Activated CD4-positive, alpha-beta T cell treated with anti-CD3 and anti-CD28 coated beads, Interleukin-10, Interleukin-2, amounts not matched to agents 100 ng/mL and 50 ng/mL, durations not matched to agents 16 hours and 8 hours (primary cell): Measurements from ENCODE around the gene WAS.
"Not testable (repeated sequence)": the region's sequence is repeated elsewhere in the genome, so short reads cannot be mapped to it uniquely, and the experiment has no call there.

Source experiments
- DNase-seq: peaks from one replicate; pipeline ENCODE4 v3.0.0-alpha.2; 2020

Gene WAS

GRCh38 chrX:48688531-48689150, 5.0 kb downstream of the WAS start:
- DNase-seq: no peak

DNA sequence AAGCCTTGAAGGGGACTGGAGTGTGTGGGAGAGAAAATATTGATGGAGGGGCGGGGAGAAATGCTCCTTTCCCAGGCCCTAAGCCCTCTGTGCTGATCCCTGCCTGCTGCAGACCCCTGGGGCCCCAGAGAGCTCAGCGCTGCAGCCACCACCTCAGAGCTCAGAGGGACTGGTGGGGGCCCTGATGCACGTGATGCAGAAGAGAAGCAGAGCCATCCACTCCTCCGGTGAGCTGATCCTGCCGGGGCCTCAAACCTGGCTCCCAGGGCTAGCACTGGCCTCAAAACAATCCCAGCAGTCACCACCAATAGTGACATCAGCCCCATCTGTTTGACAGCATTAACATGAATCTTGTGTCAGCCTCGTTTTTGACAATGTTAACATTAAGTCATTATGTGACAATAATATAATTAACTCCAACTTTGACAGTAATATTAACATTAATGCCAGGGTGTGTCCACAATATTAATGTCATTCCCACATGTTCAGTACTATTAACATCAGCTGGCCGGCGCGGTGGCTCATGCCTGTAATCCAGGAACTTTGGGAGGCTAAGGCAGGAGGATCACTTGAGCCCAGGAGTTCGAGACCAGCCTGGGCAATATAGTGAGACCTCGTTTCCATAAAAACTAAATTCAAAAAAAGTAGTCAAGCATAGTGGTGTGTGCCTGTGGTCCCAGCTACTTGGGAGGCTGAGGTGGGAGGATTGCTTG, 5.8 kb downstream of the WAS start:
- DNase-seq: no peak

DNA sequence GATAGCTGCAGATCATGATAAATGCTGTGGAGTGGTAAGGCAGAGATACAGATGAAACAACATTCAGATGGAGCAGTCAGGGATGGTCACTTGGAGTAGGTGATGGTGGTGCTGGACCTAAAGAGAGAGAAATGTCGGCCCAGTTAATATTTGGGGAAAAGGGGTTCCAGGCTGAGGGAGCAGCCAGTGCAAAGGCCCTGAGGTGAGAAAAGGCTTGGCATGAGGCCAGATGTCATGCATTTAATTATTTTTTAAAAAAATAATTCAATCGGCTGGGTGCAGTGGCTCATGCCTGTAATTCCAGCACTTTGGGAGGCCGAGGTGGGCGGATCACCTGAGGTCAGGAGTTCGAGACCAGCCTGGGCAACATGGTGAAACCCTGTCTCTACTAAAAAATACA, 8.1 kb downstream of the WAS start:
- DNase-seq: not testable (repeated sequence)

DNA sequence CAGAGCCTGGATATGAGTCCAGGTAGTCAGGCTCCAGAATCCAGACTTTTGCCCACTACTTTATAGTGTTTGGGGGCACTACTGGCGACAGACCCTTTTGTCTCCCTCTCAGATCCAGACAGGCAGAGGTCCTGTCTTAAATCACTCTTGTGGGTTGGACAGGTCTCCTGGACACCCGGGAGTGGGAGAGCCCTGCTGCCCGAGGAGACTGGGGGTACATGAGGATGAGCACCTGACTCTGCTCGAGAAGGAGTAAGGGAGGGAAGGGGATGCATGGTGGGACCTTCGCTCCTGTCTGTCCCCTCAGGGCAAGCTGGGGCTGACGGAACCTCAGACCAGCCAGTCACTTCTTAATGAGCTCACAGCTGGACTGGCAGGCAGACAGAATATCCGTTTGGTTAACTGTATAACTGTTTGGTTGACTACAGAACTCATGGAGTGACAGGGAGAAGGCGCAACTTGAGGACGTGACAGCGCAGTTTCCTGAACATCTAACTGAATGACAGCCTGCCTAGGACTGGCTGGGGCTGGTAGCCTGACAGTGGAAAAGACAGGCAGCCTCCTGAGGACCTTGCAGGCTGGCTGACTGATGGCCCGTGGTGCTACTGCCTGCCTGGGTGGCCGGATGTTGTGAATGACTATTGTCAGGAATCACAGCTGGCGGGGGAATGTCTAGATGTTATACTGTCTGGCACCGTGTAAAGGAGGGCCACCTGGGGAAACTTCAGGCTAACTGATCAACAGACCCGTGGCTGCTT, 11.4 kb downstream of the WAS start:
- no peak for DNase-seq

DNA sequence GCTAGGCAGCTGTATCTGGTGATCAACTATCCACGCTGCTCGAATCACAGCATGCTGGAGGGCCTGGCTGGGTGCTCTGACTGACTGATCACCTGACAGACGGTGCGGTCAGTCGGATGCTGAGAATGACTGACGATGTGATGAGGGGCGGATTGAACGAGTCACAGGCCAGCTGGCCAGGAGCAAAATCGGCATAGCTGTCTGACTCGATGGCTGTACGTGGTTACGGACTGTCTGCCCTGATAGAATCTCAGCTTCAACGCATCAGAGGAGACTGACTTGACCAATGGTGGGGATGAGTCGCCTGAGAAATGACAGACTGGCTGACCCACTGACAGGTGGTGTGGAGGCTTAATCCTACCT, 11.9 kb downstream of the WAS start:
- no peak for DNase-seq

- DNase-seq: no peak
Measured at GRCh38 chrX:48695925-48696300, 12.3 kb downstream of the WAS start.

- peak; percentile 91 for DNase-seq
Measured at GRCh38 chrX:48696301-48696908, 12.8 kb downstream of the WAS start, which contains the start of gene SUV39H1. TSS of gene SUV39H1 (plus strand) at chrX:48696734. CDS start at chrX:48696785, 51 bp downstream.

DNA sequence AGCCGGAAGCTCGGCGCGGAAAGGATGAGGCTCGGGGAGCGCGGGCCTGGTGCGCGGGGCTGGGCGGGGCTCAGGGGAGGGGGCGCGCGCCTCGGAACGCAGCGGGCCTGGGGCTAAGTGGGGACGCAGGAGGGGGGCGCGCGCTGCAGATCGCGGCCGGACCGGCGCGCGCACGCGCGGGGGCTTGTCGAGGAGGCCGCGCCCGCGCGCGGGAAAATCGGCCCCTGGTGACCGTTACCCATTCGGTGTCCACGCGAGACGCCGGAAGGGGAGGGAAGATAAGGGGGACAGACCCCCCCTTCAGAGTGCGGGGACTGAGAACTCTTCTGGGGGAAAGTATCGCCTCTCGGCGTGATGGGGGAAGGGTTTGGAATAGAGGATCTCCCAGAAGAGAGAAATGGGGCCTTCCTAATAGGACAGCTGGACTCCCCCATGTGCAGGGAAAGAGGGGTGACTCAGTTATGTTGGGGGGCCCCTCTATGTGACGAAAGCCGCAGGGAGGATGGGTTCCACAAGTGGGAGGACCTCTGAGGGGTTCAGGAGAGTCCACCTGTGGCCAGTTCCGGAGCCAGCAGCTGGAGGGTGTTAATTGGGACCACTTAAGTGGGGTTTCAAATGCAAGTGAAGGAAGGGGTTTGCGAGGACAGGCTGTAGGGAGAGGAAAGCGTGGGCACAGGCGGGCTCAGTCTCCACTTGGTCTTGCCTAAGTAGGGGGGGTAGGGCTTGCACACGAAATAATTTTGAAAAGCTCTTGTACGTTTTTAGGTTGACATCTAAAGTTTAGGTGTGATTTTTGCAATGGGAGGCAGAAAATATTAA, 13.5 kb downstream of the WAS start:
- DNase-seq: peak; percentile 73

- DNase-seq: no peak
Measured at GRCh38 chrX:48698306-48698705, 14.7 kb downstream of the WAS start.

GRCh38 chrX:48700246-48700645, 16.6 kb downstream of the WAS start:
- DNase-seq: no peak

DNA sequence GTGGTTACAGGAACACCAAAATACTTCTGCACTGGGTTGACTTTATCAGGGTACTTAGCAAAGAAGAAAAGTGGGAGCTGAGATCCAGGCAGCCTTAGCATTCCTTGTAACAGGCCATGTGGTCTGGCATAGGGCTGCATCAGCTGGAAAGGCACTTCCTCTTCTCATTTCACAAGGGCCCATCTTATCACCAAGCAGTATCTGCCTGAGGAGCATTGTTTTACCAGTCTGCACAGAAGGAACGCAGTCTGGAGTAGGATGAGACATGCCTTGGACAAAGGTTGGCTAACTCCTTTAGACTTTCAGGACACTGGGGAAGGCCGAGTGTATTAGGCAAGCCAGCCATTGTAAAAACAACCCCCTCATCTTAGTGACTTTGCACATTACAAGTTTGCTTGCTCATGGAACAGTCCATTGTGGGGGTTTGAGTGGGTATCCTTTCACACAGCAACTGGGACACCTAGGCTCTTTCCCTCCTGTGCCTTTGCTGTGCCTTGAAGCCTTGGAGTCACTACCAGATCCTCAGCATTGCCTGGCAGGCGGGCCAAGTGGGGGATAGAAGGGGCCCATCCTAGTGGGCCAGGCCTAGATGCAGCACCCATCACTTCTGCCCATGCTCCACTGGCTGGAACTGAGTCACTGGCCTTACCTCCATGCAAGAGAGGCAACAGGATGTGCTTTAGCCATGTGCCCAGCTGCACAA, 17.5 kb downstream of the WAS start:
- DNase-seq: no peak

DNA sequence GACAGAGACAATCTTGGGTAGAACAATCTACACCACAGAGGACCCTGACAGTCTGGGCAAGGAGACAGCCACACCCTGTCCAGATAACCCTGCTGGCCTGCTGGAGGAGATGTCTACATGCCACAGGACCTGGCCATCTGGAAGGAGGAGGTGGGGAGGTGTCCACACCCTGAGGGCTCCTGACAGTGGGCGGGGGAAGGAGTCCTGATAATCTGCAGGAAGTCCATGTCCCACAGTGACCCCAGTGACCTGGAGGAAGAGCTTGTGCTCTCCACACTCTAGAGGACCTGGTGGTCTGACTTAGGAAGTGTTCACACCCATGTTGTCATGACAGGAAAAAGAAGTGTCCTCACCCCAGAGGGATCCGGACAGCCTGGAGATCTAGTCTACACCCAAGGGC, 18.4 kb downstream of the WAS start:
- no peak for DNase-seq

DNA sequence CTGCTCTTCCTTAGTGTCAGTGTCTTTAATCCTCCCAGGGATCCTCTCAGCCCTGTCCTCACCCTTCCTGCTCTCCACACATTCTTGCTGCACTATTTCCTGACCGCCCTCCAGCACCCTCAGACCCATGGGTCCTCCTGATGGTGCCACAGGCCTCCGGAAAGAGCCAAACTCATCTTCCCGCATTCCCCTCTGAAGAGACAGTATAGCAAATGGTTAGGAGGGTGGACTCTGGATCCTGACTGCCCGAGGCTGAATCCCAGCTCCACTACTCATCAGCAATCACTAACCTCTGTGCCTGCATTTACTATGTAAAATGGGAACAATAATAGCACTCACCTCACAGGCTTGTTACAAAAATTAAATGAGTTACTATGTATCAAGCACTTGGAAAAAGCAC, 19.1 kb downstream of the WAS start:
- DNase-seq: no peak

GRCh38 chrX:48703228-48703627, 19.6 kb downstream of the WAS start:
- DNase-seq: no peak

DNA sequence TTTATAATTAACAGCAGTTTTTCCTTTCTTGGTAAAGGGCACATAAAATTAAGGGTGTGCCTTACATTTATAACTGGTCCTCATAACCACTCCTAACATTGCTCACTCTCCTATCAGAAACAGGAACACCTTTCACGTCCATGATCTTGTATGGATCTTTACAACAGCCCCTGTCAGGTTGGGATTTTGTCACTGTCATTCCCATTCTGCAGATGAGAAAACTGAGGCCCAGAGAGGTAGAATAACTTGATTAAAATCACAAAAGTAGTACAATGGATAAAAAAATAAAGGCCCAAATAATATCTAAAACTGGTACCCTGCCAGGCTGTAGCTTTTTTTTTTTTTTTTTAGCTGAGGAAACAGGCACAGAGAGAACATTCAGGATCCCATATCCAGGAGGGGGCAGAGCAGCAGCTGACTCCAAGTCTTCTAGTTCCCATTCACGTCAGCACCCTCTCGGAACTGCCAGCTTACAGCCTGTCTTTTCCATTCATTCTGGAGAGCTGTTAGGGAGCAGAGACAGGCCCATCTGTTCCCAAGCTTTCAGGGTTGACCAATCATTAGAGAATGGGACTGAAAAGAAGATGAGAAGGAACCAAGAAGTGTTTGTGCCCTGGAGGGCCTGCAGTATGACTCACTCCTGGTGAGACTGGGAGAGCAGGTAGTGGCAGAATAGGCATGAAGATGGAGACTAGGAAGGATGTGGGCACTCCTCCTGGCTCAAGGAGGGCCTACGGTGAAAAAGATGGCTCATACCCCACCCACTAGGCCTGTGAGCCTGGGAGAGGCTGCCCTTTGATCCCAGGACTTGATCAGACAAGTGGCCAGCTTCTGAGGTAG, 20.3 kb downstream of the WAS start:
- DNase-seq: no peak

DNA sequence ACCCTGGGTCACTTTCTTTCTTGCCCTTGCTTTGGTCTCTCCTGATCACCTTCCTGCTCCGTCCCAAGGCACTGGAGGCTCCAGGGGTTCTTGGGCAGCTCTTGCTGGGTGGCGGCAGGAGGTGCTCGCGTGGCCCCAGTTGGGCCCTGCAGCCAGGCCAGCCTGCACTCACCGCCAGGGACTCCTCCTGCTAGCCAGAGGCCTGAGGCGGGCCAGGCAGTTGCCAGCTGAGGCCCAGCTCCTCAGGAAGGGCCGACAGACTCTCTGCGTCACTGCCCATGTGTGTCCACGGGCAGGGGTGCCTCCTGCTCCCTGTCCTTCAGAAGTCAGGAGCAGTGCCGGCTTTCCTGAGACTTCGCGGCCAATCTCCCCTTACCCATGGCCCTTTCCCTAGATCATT, 22.3 kb downstream of the WAS start:
- DNase-seq: no peak

GRCh38 chrX:48709522-48710112, 26.0 kb downstream of the WAS start:
- DNase-seq: no peak

DNA sequence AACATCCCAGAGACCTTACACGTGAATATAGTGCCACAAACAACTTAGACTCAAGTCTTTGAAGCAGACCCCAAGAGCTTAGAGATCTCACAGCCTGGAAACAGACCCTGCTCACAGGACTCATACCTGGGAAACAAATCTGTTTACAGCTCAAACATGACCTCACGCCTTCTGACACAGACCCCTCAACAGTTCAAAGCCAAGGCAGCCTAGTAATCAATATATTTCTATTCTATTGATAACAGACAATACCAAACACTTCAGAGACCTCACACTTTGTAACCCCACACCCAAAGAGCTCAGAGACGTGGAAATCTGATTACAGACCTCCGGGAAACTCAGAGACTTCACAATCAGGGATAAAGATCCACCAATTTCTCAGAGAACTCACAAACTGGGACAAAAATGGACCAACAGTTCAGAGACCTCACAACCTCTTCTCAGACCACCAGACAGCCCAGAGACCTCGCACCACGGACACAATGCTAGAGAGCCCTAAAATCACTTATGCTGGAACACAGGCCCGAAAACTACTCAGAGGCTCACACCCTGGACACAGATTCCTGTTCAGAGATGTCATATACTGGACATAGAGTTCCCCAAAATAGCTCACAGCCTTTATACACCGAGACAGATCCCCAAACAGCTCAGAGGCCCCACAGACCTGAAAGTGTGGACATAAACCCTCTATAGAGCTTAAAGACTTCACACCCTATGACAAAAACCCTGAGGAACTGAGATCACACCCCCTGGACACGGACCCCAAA, 27.7 kb downstream of the WAS start:
- no peak for DNase-seq

- no peak for DNase-seq
Measured at GRCh38 chrX:48711929-48712505, 28.4 kb downstream of the WAS start.

GRCh38 chrX:48713847-48714246, 30.2 kb downstream of the WAS start:
- no peak for DNase-seq
